ENCODE measurements around the gene LRRK2.

DNA sequence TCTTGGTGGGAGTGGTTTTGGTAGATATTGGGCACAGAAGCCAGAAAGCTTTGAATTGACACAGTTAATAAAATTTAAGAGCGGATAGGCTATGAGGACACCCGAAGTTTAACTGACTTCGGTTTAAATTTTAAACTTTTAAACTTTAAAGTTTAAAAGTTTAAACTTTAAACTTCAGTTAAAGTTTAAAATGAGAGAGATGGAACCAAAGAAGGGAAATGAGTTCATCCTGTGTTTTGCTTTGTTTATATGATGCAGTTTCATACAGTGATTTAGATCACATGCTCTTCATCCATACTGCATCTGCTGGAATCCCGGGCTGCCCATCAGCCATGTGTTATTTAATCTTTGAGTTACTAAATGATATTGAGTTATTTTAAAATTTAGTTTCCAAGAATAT, 27.2 kb upstream of the LRRK2 start:
- no peak for TF ChIP-seq ZNF274 (IDR thresholded peaks at IDR 0.05; ENCODE audit: low read depth, low read length)
- TF ChIP-seq SUZ12 (IDR thresholded peaks at IDR 0.05; ENCODE audit: extremely low read depth, insufficient read depth, insufficient read length), result no peak
- TF ChIP-seq YY1 (IDR thresholded peaks at IDR 0.05; ENCODE audit: insufficient read depth, insufficient read length), result no peak

All from NT2/D1 (cell line).